Epithelial cell of esophagus (primary cell): ENCODE data around the gene FGF12.

ENCODE experiments used
- DNase-seq: peaks from one replicate; pipeline ENCODE4 v3.0.0; 2010; ENCODE audit warnings: low read depth
- H3K4me3 ChIP-seq: 2 replicates; pipeline ENCODE4 v1.5.1; 2011; ENCODE audit warnings: mild to moderate bottlenecking, low read length, control low read depth
- CTCF ChIP-seq: IDR thresholded peaks from 2 replicates; pipeline ENCODE4 v1.5.1; 2011; ENCODE audit warnings: low read depth, mild to moderate bottlenecking, low read length, control low read depth, inconsistent platforms; ENCODE audit not compliant: insufficient read depth; ENCODE audit errors: missing control alignments

FGF12 gene

GRCh38 chr3:192514081-192514753, 213.1 kb downstream of the FGF12 start:
- DNase-seq: peak; percentile 41
- peak; percentile 9 for TF ChIP-seq CTCF
- H3K4me3 ChIP-seq: peak overlapping the region; percentile 14

GRCh38 chr3:192505731-192506130, 221.6 kb downstream of the FGF12 start:
- H3K4me3 ChIP-seq: no peak overlapping the region
- no peak for TF ChIP-seq CTCF
- no peak for DNase-seq

GRCh38 chr3:192501401-192501800, 225.9 kb downstream of the FGF12 start:
- no peak overlapping the region for H3K4me3 ChIP-seq

GRCh38 chr3:192496905-192497587, 230.3 kb downstream of the FGF12 start:
- no peak for TF ChIP-seq CTCF
- no peak overlapping the region for H3K4me3 ChIP-seq
- no peak for DNase-seq

More at GRCh38 chr3:192501401-192501800, 225.9 kb downstream of the FGF12 start:
- no peak for DNase-seq
- no peak for TF ChIP-seq CTCF

- no peak overlapping the region for H3K4me3 ChIP-seq
- TF ChIP-seq CTCF: no peak
- peak; percentile 27 for DNase-seq
Observed at GRCh38 chr3:192494174-192494573, 233.2 kb downstream of the FGF12 start.

GRCh38 chr3:192490720-192491119, 236.6 kb downstream of the FGF12 start:
- H3K4me3 ChIP-seq: no peak overlapping the region
- TF ChIP-seq CTCF: no peak
- DNase-seq: no peak
